AG04450 (cell line): ENCODE data around the gene FBXW7. TPM values are rescaled to one million over a fixed set of nuclear protein-coding genes. Genes with fewer than 3 reads are reported as not detected.

ENCODE experiments used
- CTCF ChIA-PET: fragments of 300-600, 350-600 bp; formaldehyde crosslinking; extraction: SDS; loops from one replicate; lab custom pipeline; 2022; ENCODE audit warnings: antibody characterized with exemption, inconsistent platforms; lab: Charles Lee
- POLR2A ChIA-PET: fragments of 350-600 bp; formaldehyde crosslinking; extraction: SDS; loops from one replicate; lab custom pipeline; 2021; ENCODE audit warnings: antibody characterized with exemption, inconsistent platforms; lab: Yijun Ruan, JAX
- DNase-seq: peaks from one replicate; pipeline ENCODE4 v3.0.0-alpha.2; 2011; ENCODE audit warnings: low read depth, low spot score
- H3K27ac ChIP-seq: one replicate; pipeline ENCODE4 v1.5.1; 2012; ENCODE audit warnings: low read depth, low read length, control low read depth
- H3K27me3 ChIP-seq: one replicate; pipeline ENCODE4 v1.6.0; 2012; ENCODE audit warnings: low read length; ENCODE audit not compliant: control insufficient read depth, insufficient read depth
- H3K4me3 ChIP-seq: 2 replicates; pipeline ENCODE4 v1.5.1; 2011; ENCODE audit warnings: mild to moderate bottlenecking, low read depth, low read length, control low read depth
- H3K9me3 ChIP-seq: 2 replicates; pipeline ENCODE4 v1.5.1; 2012; ENCODE audit warnings: low read length; ENCODE audit not compliant: control insufficient read depth, insufficient read depth
- CTCF ChIP-seq: IDR thresholded peaks from 2 replicates; pipeline ENCODE4 v1.5.1; 2011; ENCODE audit warnings: low read depth, low read length, control low read depth, inconsistent platforms
- polyA plus RNA-seq: library from polyadenylated mRNA; depleted of rRNA; stranded (reverse); fragments of >200 nt; gene quantifications from 2 replicates; pipeline ENCODE4 v1.2.3, GENCODE V29; 2011

The FBXW7 gene
- polyA plus RNA-seq, 1 experiment = 16.3 TPM

- ChIA-PET CTCF (interaction anchor here (1.7 kb wide), 1 partner anchor 28 kb away, joined by 4 read pairs; no protein-coding TSS in a partner anchor), POLR2A (no interaction called here)
Measured at GRCh38 chr4:152436384-152436783, 99.5 kb downstream of the FBXW7 start.

GRCh38 chr4:152434011-152434410, 101.9 kb downstream of the FBXW7 start:
- Histone ChIP-seq H3K9me3 (no peaks in the 10 kb centered on the region), H3K27me3 (no peaks in the 10 kb centered on the region), H3K4me3 (no peak overlapping the region), H3K27ac (no peak overlapping the region)
- no peak for DNase-seq
- ChIA-PET CTCF (no interaction called here), POLR2A (no interaction called here)
- no peak for TF ChIP-seq CTCF

More at GRCh38 chr4:152436384-152436783, 99.5 kb downstream of the FBXW7 start:
- TF ChIP-seq CTCF = no peak
- DNase-seq = no peak
- H3K4me3 ChIP-seq = no peak overlapping the region
- H3K9me3 ChIP-seq = no peaks in the 10 kb centered on the region
- H3K27me3 ChIP-seq = no peaks in the 10 kb centered on the region
- no peak overlapping the region for H3K27ac ChIP-seq

GRCh38 chr4:152431784-152432183, 104.1 kb downstream of the FBXW7 start:
- Histone ChIP-seq H3K27me3 (no peaks in the 10 kb centered on the region), H3K9me3 (no peaks in the 10 kb centered on the region), H3K27ac (no peak overlapping the region), H3K4me3 (no peak overlapping the region)
- ChIA-PET POLR2A (no interaction called here), CTCF (interaction anchor here (1.2 to 1.6 kb wide), 3 partner anchors 12 to 70 kb away, joined by 3 to 8 read pairs (median 5); no protein-coding TSS in a partner anchor)
- TF ChIP-seq CTCF = no peak
- no peak for DNase-seq

- no peak for DNase-seq
- H3K9me3 ChIP-seq = no peaks in the 10 kb centered on the region
- no peak overlapping the region for H3K27ac ChIP-seq
- no peaks in the 10 kb centered on the region for H3K27me3 ChIP-seq
- ChIA-PET POLR2A (no interaction called here), CTCF (interaction anchor here (1.2 to 1.6 kb wide), 3 partner anchors 12 to 70 kb away, joined by 3 to 8 read pairs (median 5); no protein-coding TSS in a partner anchor)
- TF ChIP-seq CTCF = no peak
- H3K4me3 ChIP-seq = no peak overlapping the region
Measured at GRCh38 chr4:152431291-152431690, 104.6 kb downstream of the FBXW7 start.

GRCh38 chr4:152430507-152430906, 105.4 kb downstream of the FBXW7 start:
- no peak overlapping the region for H3K27ac ChIP-seq
- DNase-seq = no peak
- no peaks in the 10 kb centered on the region for H3K9me3 ChIP-seq
- no peaks in the 10 kb centered on the region for H3K27me3 ChIP-seq
- ChIA-PET CTCF (interaction anchor here (0.6 to 1.6 kb wide), 5 partner anchors 11 to 71 kb away, joined by 3 to 8 read pairs (median 4); no protein-coding TSS in a partner anchor), POLR2A (no interaction called here)
- no peak overlapping the region for H3K4me3 ChIP-seq
- no peak for TF ChIP-seq CTCF
